ENCODE measurements around the gene MYPOP. TPM values are rescaled to one million over a fixed set of nuclear protein-coding genes. Genes with fewer than 3 reads are reported as not detected.

The MYPOP gene
- total and polyA plus RNA-seq, 3 experiments from 2014 or later = 0.46 to 5.8 (median 4.9) TPM

- CTCF ChIA-PET = interaction anchor here (0.8 to 2.7 kb wide), 7 partner anchors 10 to 131 kb away, joined by 3 to 16 read pairs (median 5); partner anchors contain the start of genes FOXA3, MYPOP, SIX5 and SYMPK
- no peaks in the 10 kb centered on the region for H3K9me3 Mint-ChIP-seq
- peaks cover 0 to 3% of the 10 kb centered on the region in 2 donors for H3K27me3 Mint-ChIP-seq
- peak within 1 kb of the TSS; percentile 92 to 99 (median 99) for H3K27ac Mint-ChIP-seq
- no peaks in the 10 kb centered on the region for H3K36me3 ChIP-seq (ENCODE audit: insufficient read depth, low read length)
- H3K9me3 ChIP-seq (ENCODE audit: low read length) = no peaks in the 10 kb centered on the region
- peaks cover 34% of the 10 kb centered on the region for H3K4me1 ChIP-seq (ENCODE audit: insufficient read depth, low read length)
- POLR2A ChIA-PET = interaction anchor here (0.6 to 2.6 kb wide), 8 partner anchors 16 to 885 kb away, joined by 3 to 22 read pairs (median 4); partner anchors contain the start of genes FOXA3, MYPOP, QPCTL and RELB
- H3K36me3 Mint-ChIP-seq = peaks cover 0 to 21% (median 4%) of the 10 kb centered on the region in 3 donors
- no peaks in the 10 kb centered on the region for H3K27me3 ChIP-seq (ENCODE audit: insufficient read depth, low read length, poor library complexity, severe bottlenecking)
- DNase-seq = peak; percentile 81 to 94 (median 89)
- H3K27ac ChIP-seq (ENCODE audit: low read depth, low read length) = peak within 1 kb of the TSS; percentile 83
- H3K4me1 Mint-ChIP-seq = peaks cover 16 to 36% (median 22%) of the 10 kb centered on the region in 3 donors
- H3K4me3 ChIP-seq (ENCODE audit: low read length) = peak within 1 kb of the TSS; percentile 92
- H3K4me3 Mint-ChIP-seq = peak within 1 kb of the TSS; percentile 92 to 99 (median 96)
These were observed 16.6 kb downstream of the MYPOP start, which contains the start of gene IRF2BP1 for GRCh38 chr19:45885556-45886426. Gene IRF2BP1 (minus strand): TSS chr19:45886141. CDS start chr19:45885774, 367 bp downstream.

GRCh38 chr19:45884682-45885555 is 17.5 kb downstream of the MYPOP start:
- peak overlapping the region in 3 of 8 donors; percentile 38 to 66 (median 41) for H3K27ac Mint-ChIP-seq
- H3K4me3 ChIP-seq (ENCODE audit: low read length) = peak overlapping the region; percentile 55
- H3K27me3 Mint-ChIP-seq = peaks cover 0 to 4% of the 10 kb centered on the region in 2 donors
- H3K27me3 ChIP-seq (ENCODE audit: insufficient read depth, low read length, poor library complexity, severe bottlenecking) = no peaks in the 10 kb centered on the region
- peaks cover 34% of the 10 kb centered on the region for H3K4me1 ChIP-seq (ENCODE audit: insufficient read depth, low read length)
- peak overlapping the region; percentile 83 for H3K27ac ChIP-seq (ENCODE audit: low read depth, low read length)
- no peaks in the 10 kb centered on the region for H3K9me3 Mint-ChIP-seq
- H3K4me3 Mint-ChIP-seq = peak overlapping the region; percentile 12 to 57 (median 53)
- no peaks in the 10 kb centered on the region for H3K9me3 ChIP-seq (ENCODE audit: low read length)
- CTCF ChIA-PET = interaction anchor here (1.0 to 2.7 kb wide), 5 partner anchors 11 to 132 kb away, joined by 3 to 16 read pairs (median 5); partner anchors contain the start of genes FOXA3 and MYPOP
- H3K4me1 Mint-ChIP-seq = peaks cover 16 to 36% (median 22%) of the 10 kb centered on the region in 3 donors
- no peaks in the 10 kb centered on the region for H3K36me3 ChIP-seq (ENCODE audit: insufficient read depth, low read length)
- DNase-seq = peak in 2 of 5 donors; percentile 25 to 55
- peaks cover 0 to 16% (median 4%) of the 10 kb centered on the region in 3 donors for H3K36me3 Mint-ChIP-seq
- POLR2A ChIA-PET = interaction anchor here (1.3 to 2.6 kb wide), 4 partner anchors 15 to 793 kb away, joined by 3 to 22 read pairs (median 11); partner anchors contain the start of genes FOXA3, MYPOP and SYMPK

GRCh38 chr19:45883881-45884681 is 18.3 kb downstream of the MYPOP start:
- Mint-ChIP-seq H3K9me3 (no peaks in the 10 kb centered on the region), H3K4me3 (peak overlapping the region; percentile 67 to 87 (median 77)), H3K4me1 (peaks cover 16 to 36% (median 22%) of the 10 kb centered on the region in 3 donors), H3K27me3 (peaks cover 0 to 8% of the 10 kb centered on the region in 2 donors), H3K27ac (peak overlapping the region in 4 of 8 donors; percentile 46 to 91 (median 62)), H3K36me3 (peaks cover 0 to 16% (median 4%) of the 10 kb centered on the region in 3 donors)
- CTCF ChIA-PET = interaction anchor here (0.7 to 2.7 kb wide), 5 partner anchors 19 to 133 kb away, joined by 3 to 16 read pairs (median 3); partner anchors contain the start of genes FOXA3 and MYPOP
- POLR2A ChIA-PET = no interaction called here
- H3K4me1 ChIP-seq (ENCODE audit: insufficient read depth, low read length) = peaks cover 34% of the 10 kb centered on the region
- H3K27me3 ChIP-seq (ENCODE audit: insufficient read depth, low read length, poor library complexity, severe bottlenecking) = no peaks in the 10 kb centered on the region
- no peak overlapping the region for H3K4me3 ChIP-seq (ENCODE audit: low read length)
- no peaks in the 10 kb centered on the region for H3K36me3 ChIP-seq (ENCODE audit: insufficient read depth, low read length)
- H3K27ac ChIP-seq (ENCODE audit: low read depth, low read length) = no peak overlapping the region
- no peaks in the 10 kb centered on the region for H3K9me3 ChIP-seq (ENCODE audit: low read length)
- DNase-seq = no peak

GRCh38 chr19:45883586-45883880 is 18.9 kb downstream of the MYPOP start:
- no peaks in the 10 kb centered on the region for H3K9me3 ChIP-seq (ENCODE audit: low read length)
- peak overlapping the region in 7 of 8 donors; percentile 46 to 91 (median 73) for H3K27ac Mint-ChIP-seq
- no peak overlapping the region for H3K4me3 ChIP-seq (ENCODE audit: low read length)
- ChIA-PET CTCF (interaction anchor here (0.7 to 1.8 kb wide), 5 partner anchors 9 to 134 kb away, joined by 3 to 14 read pairs (median 5); partner anchors contain the start of gene MYPOP), POLR2A (no interaction called here)
- peaks cover under 1% of the 10 kb centered on the region for H3K27me3 ChIP-seq (ENCODE audit: insufficient read depth, low read length, poor library complexity, severe bottlenecking)
- H3K9me3 Mint-ChIP-seq = no peaks in the 10 kb centered on the region
- H3K4me1 ChIP-seq (ENCODE audit: insufficient read depth, low read length) = peaks cover 34% of the 10 kb centered on the region
- peak overlapping the region; percentile 67 to 87 (median 77) for H3K4me3 Mint-ChIP-seq
- H3K27me3 Mint-ChIP-seq = peaks cover 4 to 8% of the 10 kb centered on the region in 2 donors
- no peak for DNase-seq
- H3K4me1 Mint-ChIP-seq = peaks cover 16 to 36% (median 22%) of the 10 kb centered on the region in 3 donors
- no peak overlapping the region for H3K27ac ChIP-seq (ENCODE audit: low read depth, low read length)
- H3K36me3 ChIP-seq (ENCODE audit: insufficient read depth, low read length) = no peaks in the 10 kb centered on the region
- H3K36me3 Mint-ChIP-seq = peaks cover 0 to 16% (median 4%) of the 10 kb centered on the region in 3 donors

- H3K27ac Mint-ChIP-seq = peak overlapping the region; percentile 6 to 91 (median 66)
- POLR2A ChIA-PET = interaction anchor here (0.6 kb wide), 1 partner anchor 22 kb away, joined by 5 read pairs; no protein-coding TSS in a partner anchor
- Histone ChIP-seq H3K9me3 (ENCODE audit: low read length) (no peaks in the 10 kb centered on the region), H3K4me1 (ENCODE audit: insufficient read depth, low read length) (peaks cover 34% of the 10 kb centered on the region), H3K27me3 (ENCODE audit: insufficient read depth, low read length, poor library complexity, severe bottlenecking) (peaks cover 2% of the 10 kb centered on the region), H3K36me3 (ENCODE audit: insufficient read depth, low read length) (no peaks in the 10 kb centered on the region), H3K27ac (ENCODE audit: low read depth, low read length) (peak overlapping the region; percentile 24), H3K4me3 (ENCODE audit: low read length) (no peak overlapping the region)
- H3K4me3 Mint-ChIP-seq = peak overlapping the region; percentile 67 to 87 (median 77)
- H3K36me3 Mint-ChIP-seq = peaks cover 0 to 16% (median 4%) of the 10 kb centered on the region in 3 donors
- peaks cover 9% of the 10 kb centered on the region in 2 donors for H3K27me3 Mint-ChIP-seq
- no peaks in the 10 kb centered on the region for H3K9me3 Mint-ChIP-seq
- peak; percentile 70 to 85 (median 76) for DNase-seq
- H3K4me1 Mint-ChIP-seq = peaks cover 17 to 38% (median 24%) of the 10 kb centered on the region in 3 donors
- CTCF ChIA-PET = interaction anchor here (0.9 to 1.8 kb wide), 12 partner anchors 10 to 113 kb away, joined by 3 to 14 read pairs (median 5); partner anchors contain the start of genes FOXA3, MYPOP, SIX5 and SYMPK
These were observed 19.5 kb downstream of the MYPOP start for GRCh38 chr19:45882652-45883585.

- Histone ChIP-seq H3K9me3 (ENCODE audit: low read length) (no peaks in the 10 kb centered on the region), H3K36me3 (ENCODE audit: insufficient read depth, low read length) (no peaks in the 10 kb centered on the region), H3K27me3 (ENCODE audit: insufficient read depth, low read length, poor library complexity, severe bottlenecking) (peaks cover 2% of the 10 kb centered on the region), H3K4me3 (ENCODE audit: low read length) (no peak overlapping the region), H3K4me1 (ENCODE audit: insufficient read depth, low read length) (peaks cover 36% of the 10 kb centered on the region), H3K27ac (ENCODE audit: low read depth, low read length) (no peak overlapping the region)
- Mint-ChIP-seq H3K27ac (peak overlapping the region in 1 of 8 donors; percentile 24), H3K27me3 (peaks cover 16 to 17% of the 10 kb centered on the region in 2 donors), H3K9me3 (no peaks in the 10 kb centered on the region), H3K36me3 (peaks cover 0 to 16% (median 4%) of the 10 kb centered on the region in 3 donors), H3K4me3 (no peak overlapping the region), H3K4me1 (peaks cover 22 to 38% (median 27%) of the 10 kb centered on the region in 3 donors)
- CTCF ChIA-PET = interaction anchor here (0.6 to 1.8 kb wide), 12 partner anchors 11 to 454 kb away, joined by 3 to 14 read pairs (median 5); partner anchors contain the start of genes FOXA3, MYPOP, SIX5 and SYMPK
- POLR2A ChIA-PET = interaction anchor here (0.6 kb wide), 1 partner anchor 21 kb away, joined by 5 read pairs; no protein-coding TSS in a partner anchor
- DNase-seq = no peak
These were observed 20.4 kb downstream of the MYPOP start for GRCh38 chr19:45881909-45882528.
